Mesothelial cell of epicardium (in vitro differentiated cells): Measurements from ENCODE around the gene PROSER2. TPM values are rescaled to one million over a fixed set of nuclear protein-coding genes. Genes with fewer than 3 reads are reported as not detected.

Experiments
- DNase-seq, 2 experiments: peaks; one replicate each; pipeline ENCODE4 v3.0.0; 2021; ENCODE audit warnings: low spot score in 2 of 2; ENCODE audit not compliant: unreplicated experiment in 2 of 2
- H3K27ac Mint-ChIP-seq: 2 replicates; pipeline ENCODE4 v1.8.0; 2021; ENCODE audit warnings: mixed read lengths
- H3K27me3 Mint-ChIP-seq: 2 replicates; pipeline ENCODE4 v1.8.0; 2021; ENCODE audit warnings: low read depth, mixed read lengths
- H3K36me3 Mint-ChIP-seq: 2 replicates; pipeline ENCODE4 v1.8.0; 2021; ENCODE audit warnings: mixed read lengths
- H3K4me1 Mint-ChIP-seq: 2 replicates; pipeline ENCODE4 v1.8.0; 2021; ENCODE audit warnings: mixed read lengths
- H3K4me3 Mint-ChIP-seq: 2 replicates; pipeline ENCODE4 v1.8.0; 2021; ENCODE audit warnings: mild to moderate bottlenecking, moderate library complexity, mixed read lengths
- H3K9me3 Mint-ChIP-seq: 2 replicates; pipeline ENCODE4 v1.8.0; 2021; ENCODE audit warnings: mixed read lengths
- CTCF ChIP-seq: fragments of 200-600 bp; sonication (generic); IDR thresholded peaks from one replicate; pipeline ENCODE4 v1.5.0; 2021; ENCODE audit warnings: antibody characterized with exemption; ENCODE audit not compliant: unreplicated experiment
- total RNA-seq: library from RNA; stranded (reverse); gene quantifications from 3 replicates; pipeline ENCODE4 v1.2.1, GENCODE V29; 2021

PROSER2 gene
- total RNA-seq, 1 donor from 2014 or later, result 17.8 TPM

- DNase-seq, result no peak
- Mint-ChIP-seq H3K4me1 (peaks cover 6% of the 10 kb centered on the region), H3K27ac (no peak overlapping the region), H3K4me3 (no peak overlapping the region), H3K27me3 (no peaks in the 10 kb centered on the region), H3K9me3 (no peaks in the 10 kb centered on the region), H3K36me3 (no peaks in the 10 kb centered on the region)
- TF ChIP-seq CTCF, result no peak
Observed at GRCh38 chr10:11906714-11907113, 83.6 kb downstream of the PROSER2 start.

GRCh38 chr10:11907914-11908313 is 84.8 kb downstream of the PROSER2 start:
- H3K4me1 Mint-ChIP-seq, result peaks cover 4% of the 10 kb centered on the region
- H3K9me3 Mint-ChIP-seq, result no peaks in the 10 kb centered on the region
- TF ChIP-seq CTCF, result no peak
- H3K27me3 Mint-ChIP-seq, result no peaks in the 10 kb centered on the region
- H3K36me3 Mint-ChIP-seq, result no peaks in the 10 kb centered on the region
- no peak overlapping the region for H3K4me3 Mint-ChIP-seq
- H3K27ac Mint-ChIP-seq, result no peak overlapping the region
- no peak for DNase-seq

- DNase-seq, result no peak
- TF ChIP-seq CTCF, result no peak
- Mint-ChIP-seq H3K36me3 (no peaks in the 10 kb centered on the region), H3K27me3 (no peaks in the 10 kb centered on the region), H3K27ac (no peak overlapping the region), H3K4me3 (no peak overlapping the region), H3K4me1 (peaks cover 10% of the 10 kb centered on the region), H3K9me3 (no peaks in the 10 kb centered on the region)
Observed at GRCh38 chr10:11908536-11908935, 85.4 kb downstream of the PROSER2 start.

- Mint-ChIP-seq H3K27ac (no peak overlapping the region), H3K9me3 (no peaks in the 10 kb centered on the region), H3K4me1 (peaks cover 11% of the 10 kb centered on the region), H3K36me3 (no peaks in the 10 kb centered on the region), H3K27me3 (no peaks in the 10 kb centered on the region), H3K4me3 (no peak overlapping the region)
- no peak for DNase-seq
- TF ChIP-seq CTCF, result no peak
Observed at GRCh38 chr10:11908991-11909390, 85.8 kb downstream of the PROSER2 start.

GRCh38 chr10:11909618-11910017 is 86.5 kb downstream of the PROSER2 start:
- H3K4me1 Mint-ChIP-seq, result peaks cover 11% of the 10 kb centered on the region
- no peak for DNase-seq
- H3K9me3 Mint-ChIP-seq, result no peaks in the 10 kb centered on the region
- TF ChIP-seq CTCF, result no peak
- H3K4me3 Mint-ChIP-seq, result no peak overlapping the region
- no peaks in the 10 kb centered on the region for H3K27me3 Mint-ChIP-seq
- H3K36me3 Mint-ChIP-seq, result no peaks in the 10 kb centered on the region
- H3K27ac Mint-ChIP-seq, result no peak overlapping the region

- Mint-ChIP-seq H3K4me3 (no peak overlapping the region), H3K4me1 (peaks cover 11% of the 10 kb centered on the region), H3K27ac (peak overlapping the region; percentile 19), H3K27me3 (no peaks in the 10 kb centered on the region), H3K36me3 (no peaks in the 10 kb centered on the region), H3K9me3 (no peaks in the 10 kb centered on the region)
- DNase-seq, result no peak
- TF ChIP-seq CTCF, result no peak
Observed at GRCh38 chr10:11910102-11910501, 86.9 kb downstream of the PROSER2 start.
